ENCODE measurements around the gene GRP.

The GRP gene

DNA sequence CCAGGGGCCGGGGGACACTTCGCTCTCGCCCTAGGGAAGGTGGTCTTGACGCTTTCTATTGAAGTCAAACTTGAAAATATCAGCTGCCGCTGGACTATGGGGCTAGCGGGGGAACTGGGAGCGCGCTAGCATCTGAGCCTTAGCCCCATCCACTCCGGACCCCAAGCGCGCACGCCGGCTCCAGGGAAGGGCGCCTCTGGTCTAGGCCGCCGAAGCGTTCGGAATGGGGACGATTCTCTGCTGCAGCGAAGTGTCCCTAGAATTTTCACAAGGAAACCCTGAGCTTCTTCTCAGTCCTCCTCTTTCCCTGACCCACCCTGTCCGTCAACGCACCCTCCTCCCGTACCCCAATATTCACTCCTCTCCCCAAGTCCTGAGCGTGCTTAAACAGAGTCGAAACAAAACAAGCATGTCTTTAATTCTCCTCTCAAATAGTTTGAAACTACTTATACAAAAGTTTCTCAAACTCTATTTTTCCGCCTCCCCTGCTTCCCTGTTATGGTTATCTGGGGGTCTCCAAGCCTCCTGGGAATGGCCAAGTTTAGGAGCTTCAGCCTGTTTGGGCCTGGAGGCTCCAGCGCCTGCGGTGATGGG is 48.3 kb downstream of the GRP start:
- no peak for DNase-seq

GRCh38 chr18:59268721-59269562 is 49.0 kb downstream of the GRP start:
- peak; percentile 72 for DNase-seq

- no peak for DNase-seq
These were observed 49.7 kb downstream of the GRP start for GRCh38 chr18:59269563-59270119.

GRCh38 chr18:59270689-59271257 is 50.8 kb downstream of the GRP start:
- no peak for DNase-seq

DNA sequence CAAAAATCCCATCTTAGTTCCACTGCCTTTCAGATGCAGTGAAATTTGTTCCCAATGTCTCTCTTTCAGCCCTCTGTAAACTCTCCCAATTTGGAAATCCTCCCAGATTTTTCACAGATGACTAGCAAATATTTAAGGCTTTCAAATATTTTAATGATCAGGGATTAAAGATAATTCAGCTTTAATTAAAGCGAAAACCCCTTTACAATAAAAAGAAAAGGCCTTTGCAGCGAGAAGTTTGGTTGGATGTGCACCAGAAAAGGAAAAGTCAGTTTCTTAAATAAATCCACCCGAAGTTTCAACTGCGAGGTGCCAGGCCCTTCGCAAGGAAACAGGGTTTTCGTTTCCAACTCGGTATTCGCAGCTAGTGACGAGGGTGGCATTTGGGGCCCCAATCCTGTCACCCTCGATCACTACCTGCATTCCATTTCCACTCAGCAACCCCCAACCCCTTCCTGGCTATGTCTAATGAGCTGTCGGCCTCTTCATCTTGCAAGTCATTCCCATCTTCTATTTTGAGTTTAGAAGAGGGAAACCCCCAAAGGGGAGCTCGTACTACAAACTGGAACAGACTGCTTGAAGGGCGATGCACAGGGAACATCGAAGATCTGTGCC is 51.8 kb downstream of the GRP start:
- no peak for DNase-seq

DNA sequence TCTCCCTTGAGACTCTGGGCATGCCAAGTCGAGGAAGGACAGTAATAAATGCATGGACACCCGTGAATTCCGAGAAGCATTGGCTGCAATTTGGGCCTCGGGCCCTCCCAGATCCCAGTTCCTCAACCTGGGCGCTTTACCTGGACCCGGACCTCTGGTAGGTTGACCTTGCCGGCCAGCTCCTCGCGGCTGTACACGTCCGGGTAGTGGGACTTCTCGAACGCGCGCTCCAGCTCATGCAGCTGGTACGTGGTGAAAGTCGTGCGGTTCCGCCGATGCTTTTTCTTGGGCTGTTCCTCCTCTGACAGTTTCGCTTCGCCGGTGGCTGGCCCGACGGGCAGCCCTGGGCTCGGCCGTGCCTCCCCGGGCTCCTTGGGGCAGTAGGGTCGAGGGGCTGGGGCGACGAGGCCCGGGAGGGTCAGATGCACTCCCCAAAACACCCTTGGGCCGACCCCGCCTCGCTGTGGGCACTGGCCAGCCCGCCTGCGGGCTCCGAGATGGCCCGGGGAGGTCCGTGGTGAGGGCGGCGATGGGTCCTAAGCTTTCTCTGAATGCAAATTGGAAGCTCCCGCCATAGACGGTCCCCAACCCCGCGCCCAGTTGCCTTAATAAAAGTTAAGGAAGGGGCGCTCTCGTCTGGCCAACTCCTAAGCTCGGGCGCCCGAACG is 52.4 kb downstream of the GRP start:
- no peak for DNase-seq

DNA sequence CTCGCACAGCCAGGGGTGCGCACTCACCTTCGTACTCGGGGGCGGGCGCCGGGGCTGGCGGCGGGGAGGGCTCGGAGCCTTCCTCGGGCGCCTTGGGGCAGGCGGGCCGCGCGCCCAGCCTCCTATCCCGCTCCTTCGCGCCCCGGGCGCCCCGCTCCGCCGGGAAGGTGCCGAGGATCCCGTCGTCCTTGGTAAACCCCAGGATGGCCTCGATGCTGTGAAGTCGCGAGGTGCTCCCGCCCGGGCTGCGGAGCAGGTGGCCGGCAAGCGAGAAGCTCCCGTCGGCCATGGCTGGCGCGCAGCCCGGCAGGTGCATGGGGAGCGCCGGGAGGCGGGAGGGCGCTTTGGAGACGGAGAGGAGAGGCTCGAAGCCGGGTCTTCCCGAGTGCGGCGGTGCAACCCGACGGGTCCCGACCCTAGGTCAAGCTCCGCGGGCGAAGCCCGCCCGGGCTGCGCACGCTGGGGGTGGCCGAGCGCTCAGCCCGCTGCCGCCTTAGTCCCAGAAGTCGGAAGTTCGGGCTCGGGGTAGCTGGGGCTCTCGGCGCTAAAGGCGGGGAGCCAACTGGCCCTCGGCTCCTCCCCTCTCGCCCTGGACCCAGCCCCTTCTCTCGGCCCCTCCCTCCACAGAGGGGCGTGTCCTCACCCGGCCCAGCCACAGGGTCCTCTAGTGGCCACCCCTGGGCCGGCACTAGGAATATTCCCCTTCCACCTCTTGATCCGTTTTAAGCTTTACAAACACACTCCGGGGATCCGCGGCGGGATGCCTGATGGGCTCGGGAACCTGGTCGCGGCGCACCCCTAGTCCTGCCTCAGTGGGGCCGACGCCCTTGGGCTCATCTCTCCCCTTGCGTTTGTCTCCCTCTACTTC is 53.2 kb downstream of the GRP start, which contains the start of gene RAX:
Gene RAX (minus strand): TSS at position 564 of the 868 bp plus-strand sequence. CDS start 248 bp downstream, at position 316.
- peak; percentile 46 for DNase-seq

GRCh38 chr18:59273759-59274532 is 54.0 kb downstream of the GRP start:
- DNase-seq: no peak

- no peak for DNase-seq
These were observed 54.6 kb downstream of the GRP start for GRCh38 chr18:59274533-59274928.

GRCh38 chr18:59275406-59275949 is 55.5 kb downstream of the GRP start:
- DNase-seq: no peak

DNA sequence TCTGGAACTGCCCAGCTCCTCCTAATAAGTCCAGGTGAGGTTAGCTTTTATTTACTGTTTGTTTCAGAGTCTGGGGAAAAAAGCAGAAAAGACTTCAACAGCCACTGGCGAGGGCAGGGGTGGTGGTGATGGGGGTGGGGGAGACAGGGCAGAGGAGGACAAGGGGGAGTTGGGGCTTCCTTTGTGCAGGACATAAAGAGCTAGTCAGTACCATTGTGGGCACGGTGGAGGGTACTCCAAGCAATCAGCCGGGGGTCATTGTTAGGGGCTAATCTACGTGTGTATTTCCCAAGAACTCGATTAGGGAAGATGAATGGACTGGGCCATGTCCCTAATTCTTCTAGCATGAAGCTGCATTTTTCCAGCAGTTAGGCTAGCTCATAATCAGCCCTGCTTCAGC is 56.1 kb downstream of the GRP start:
- DNase-seq: no peak

DNA sequence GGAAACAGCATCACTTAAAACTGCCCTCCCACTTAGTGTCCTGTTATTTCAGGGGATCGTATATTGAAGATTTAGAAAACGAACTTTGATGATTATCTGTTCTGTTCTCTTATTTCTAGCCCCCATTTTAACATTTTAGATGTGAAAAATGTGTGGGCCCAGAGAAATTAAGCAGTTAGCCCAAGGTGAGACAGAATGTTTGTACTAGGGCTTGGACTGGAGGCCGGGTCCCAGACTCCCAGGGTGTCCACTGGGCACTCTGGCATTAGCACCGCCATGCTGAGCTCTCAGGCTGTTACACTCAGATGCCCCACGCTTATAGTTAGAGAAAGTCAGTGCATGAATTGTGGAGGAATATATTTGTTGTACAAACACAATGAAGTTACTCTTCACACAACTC is 58.8 kb downstream of the GRP start:
- DNase-seq: no peak

DNA sequence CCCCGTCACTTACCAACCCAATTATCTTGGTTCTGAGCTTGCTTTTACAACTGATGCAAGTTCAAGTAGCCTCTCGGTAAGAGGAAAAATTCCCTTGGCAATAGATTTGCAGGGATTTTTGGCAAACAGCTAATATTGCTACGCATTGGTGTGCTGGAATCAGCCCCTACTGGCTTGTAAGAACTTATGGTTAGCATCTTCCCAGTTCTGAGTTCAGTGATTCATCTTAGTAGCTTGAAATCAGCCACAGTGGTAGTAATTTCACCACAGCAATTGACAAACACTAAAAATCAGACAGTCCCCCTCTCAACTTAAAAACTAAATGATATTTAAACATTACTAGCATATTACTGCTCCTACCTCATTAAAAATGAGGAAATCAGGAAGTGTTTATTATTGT is 59.2 kb downstream of the GRP start:
- DNase-seq: peak; percentile 33

GRCh38 chr18:59279722-59280121 is 59.8 kb downstream of the GRP start:
- DNase-seq: no peak
